ENCODE data around the gene XIRP1. TPM values are rescaled to one million over a fixed set of nuclear protein-coding genes. Genes with fewer than 3 reads are reported as not detected.

The XIRP1 gene
- total RNA-seq, 6 experiments from 2014 or later: 0.05 to 0.43 (median 0.07) TPM; not detected in 1

DNA sequence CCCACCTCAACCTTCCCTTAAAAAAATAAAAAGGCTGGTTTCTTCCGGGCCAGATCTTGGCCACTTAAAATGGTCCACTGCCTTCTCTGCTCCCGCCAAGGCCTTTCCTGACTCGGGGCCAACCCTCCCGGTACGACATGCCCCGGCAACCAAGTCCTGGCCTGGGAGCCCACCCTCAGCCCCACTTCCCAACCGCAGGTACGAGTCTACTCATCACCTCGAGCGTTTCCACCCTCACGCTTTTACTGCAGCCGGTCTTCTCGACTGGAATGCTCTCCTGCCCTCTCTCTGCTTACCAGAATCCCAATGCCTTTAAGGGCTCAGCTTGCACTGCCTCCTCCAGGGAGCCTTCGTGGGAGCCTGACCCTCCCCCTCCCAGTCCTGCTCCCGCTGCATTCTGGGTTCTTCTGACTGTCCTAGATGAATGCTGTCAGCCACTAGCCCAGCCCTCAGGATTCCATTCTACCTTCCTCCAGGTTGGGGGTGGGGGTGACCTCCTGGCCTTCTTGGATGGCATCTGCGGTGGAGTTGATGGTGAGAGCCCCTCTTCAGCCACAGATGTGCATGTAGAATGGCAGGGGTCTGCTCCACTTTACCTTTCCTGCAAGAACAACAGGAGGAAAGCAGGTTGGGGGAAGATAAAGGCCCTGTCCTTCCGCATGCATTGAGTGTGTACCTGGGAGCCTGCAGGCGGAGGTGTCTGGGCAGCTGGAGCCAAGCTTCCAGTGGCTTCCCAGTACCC lies 37.9 kb downstream of the XIRP1 start:
- Histone ChIP-seq H3K9me3 (no peaks in the 10 kb centered on the region), H3K27me3 (no peaks in the 10 kb centered on the region), H3K36me3 (no peaks in the 10 kb centered on the region), H3K4me1 (peaks cover 0 to 42% (median 14%) of the 10 kb centered on the region in 4 donors), H3K4me3 (peak overlapping the region; percentile 35 to 70 (median 48)), H3K27ac (peak overlapping the region; percentile 90 to 99 (median 92))
- intact Hi-C loops (cut with DNase I): no loop called here
- TF ChIP-seq, protein P1, sequence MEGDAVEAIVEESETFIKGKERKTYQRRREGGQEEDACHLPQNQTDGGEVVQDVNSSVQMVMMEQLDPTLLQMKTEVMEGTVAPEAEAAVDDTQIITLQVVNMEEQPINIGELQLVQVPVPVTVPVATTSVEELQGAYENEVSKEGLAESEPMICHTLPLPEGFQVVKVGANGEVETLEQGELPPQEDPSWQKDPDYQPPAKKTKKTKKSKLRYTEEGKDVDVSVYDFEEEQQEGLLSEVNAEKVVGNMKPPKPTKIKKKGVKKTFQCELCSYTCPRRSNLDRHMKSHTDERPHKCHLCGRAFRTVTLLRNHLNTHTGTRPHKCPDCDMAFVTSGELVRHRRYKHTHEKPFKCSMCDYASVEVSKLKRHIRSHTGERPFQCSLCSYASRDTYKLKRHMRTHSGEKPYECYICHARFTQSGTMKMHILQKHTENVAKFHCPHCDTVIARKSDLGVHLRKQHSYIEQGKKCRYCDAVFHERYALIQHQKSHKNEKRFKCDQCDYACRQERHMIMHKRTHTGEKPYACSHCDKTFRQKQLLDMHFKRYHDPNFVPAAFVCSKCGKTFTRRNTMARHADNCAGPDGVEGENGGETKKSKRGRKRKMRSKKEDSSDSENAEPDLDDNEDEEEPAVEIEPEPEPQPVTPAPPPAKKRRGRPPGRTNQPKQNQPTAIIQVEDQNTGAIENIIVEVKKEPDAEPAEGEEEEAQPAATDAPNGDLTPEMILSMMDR (IDR thresholded peaks at IDR 0.05): no peak
- TF ChIP-seq POLR2A (IDR thresholded peaks at IDR 0.05): no peak
- 34% methylated on average over 14 of the region's 18 CpGs for WGBS (ENCODE audit: insufficient coverage, low coverage, low lambda C conversion rate, missing lambda C conversion rate)
- ATAC-seq (peak in 2 of 4 donors; percentile 1 to 5), DNase-seq (no peak)

DNA sequence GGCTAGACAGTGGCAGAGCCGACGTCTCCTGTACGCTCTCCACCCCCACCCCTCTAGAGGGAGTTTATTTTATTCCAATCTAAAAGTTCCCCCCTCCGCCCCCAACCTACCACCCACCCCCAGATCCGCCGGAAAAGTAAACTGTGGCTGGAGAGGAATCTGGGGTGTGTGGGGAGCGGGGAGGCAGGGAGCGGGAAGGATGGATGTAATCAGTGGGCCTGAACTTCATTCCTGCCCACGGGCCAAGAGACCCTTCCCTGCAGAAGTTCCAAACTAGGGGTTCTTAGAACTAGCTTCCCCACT lies 38.5 kb downstream of the XIRP1 start:
- H3K27me3 ChIP-seq: no peaks in the 10 kb centered on the region
- H3K4me1 ChIP-seq: peaks cover 0 to 42% (median 13%) of the 10 kb centered on the region in 4 donors
- no peaks in the 10 kb centered on the region for H3K36me3 ChIP-seq
- H3K4me3 ChIP-seq: peak overlapping the region; percentile 35 to 70 (median 48)
- DNase-seq (no peak), ATAC-seq (no peak)
- no CpG with 5 or more reads among the region's 9 CpGs for WGBS (ENCODE audit: insufficient coverage, low coverage, low lambda C conversion rate, missing lambda C conversion rate)
- peak overlapping the region; percentile 90 to 99 (median 92) for H3K27ac ChIP-seq
- intact Hi-C loops (cut with DNase I): no loop called here
- no peaks in the 10 kb centered on the region for H3K9me3 ChIP-seq
- TF ChIP-seq, protein P1 (IDR thresholded peaks at IDR 0.05): no peak
- TF ChIP-seq POLR2A (IDR thresholded peaks at IDR 0.05): no peak

DNA sequence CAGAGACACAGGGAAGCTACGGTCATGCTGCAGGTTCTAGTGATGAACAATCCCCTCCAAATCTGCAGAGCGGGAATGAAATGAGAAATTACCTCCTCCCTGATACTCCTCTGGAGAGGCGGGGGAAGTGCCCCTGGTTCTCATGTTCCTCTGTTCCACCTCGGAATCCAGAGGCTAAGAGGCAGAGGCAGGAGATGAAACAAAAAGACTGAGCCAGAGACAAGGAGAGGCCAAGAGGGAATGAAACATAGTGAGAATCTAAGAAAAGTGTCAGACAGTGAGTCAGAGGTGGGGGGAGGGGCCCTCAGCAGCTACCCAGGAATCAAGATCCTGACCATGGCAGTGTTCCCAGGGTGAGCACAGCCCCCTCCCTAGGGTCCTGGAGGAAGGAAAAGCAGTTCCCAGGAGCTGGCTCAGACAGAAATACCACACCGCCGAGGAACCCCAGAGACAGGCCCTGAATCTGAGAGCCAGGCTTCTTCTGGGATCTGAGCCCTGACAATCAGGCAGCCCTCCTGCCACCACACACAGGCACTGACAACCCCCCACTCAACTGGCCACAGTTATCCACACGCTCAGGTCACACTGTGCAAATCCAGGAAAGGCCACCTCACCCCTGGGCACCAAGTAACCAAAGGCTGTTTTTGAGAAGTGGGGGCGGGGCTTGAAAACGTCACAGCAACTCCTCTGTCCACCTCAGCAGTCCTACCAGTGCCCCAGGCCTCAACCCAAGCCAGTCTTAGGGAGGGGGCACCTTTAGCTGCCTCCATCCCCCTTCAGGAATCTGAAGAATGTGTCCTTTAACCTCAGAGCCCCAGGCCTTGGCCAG lies 41.4 kb downstream of the XIRP1 start:
- TF ChIP-seq, protein P1 (IDR thresholded peaks at IDR 0.05): no peak
- TF ChIP-seq POLR2A (IDR thresholded peaks at IDR 0.05): peak; percentile 45
- intact Hi-C loops (cut with DNase I): no loop called here
- peak overlapping the region; percentile 98 to 100 (median 99) for H3K27ac ChIP-seq
- H3K4me3 ChIP-seq: peak overlapping the region; percentile 70 to 89 (median 82)
- no peaks in the 10 kb centered on the region for H3K27me3 ChIP-seq
- H3K9me3 ChIP-seq: no peaks in the 10 kb centered on the region
- peaks cover 0 to 67% (median 24%) of the 10 kb centered on the region in 4 donors for H3K4me1 ChIP-seq
- peaks cover 0 to 5% (median 2%) of the 10 kb centered on the region in 4 donors for H3K36me3 ChIP-seq
- DNase-seq: peak; percentile 72 to 83 (median 74)
- WGBS (ENCODE audit: insufficient coverage, low coverage, low lambda C conversion rate, missing lambda C conversion rate): 33% methylated on average over 2 of the region's 9 CpGs
- peak in 3 of 4 donors; percentile 1 to 5 (median 1) for ATAC-seq

DNA sequence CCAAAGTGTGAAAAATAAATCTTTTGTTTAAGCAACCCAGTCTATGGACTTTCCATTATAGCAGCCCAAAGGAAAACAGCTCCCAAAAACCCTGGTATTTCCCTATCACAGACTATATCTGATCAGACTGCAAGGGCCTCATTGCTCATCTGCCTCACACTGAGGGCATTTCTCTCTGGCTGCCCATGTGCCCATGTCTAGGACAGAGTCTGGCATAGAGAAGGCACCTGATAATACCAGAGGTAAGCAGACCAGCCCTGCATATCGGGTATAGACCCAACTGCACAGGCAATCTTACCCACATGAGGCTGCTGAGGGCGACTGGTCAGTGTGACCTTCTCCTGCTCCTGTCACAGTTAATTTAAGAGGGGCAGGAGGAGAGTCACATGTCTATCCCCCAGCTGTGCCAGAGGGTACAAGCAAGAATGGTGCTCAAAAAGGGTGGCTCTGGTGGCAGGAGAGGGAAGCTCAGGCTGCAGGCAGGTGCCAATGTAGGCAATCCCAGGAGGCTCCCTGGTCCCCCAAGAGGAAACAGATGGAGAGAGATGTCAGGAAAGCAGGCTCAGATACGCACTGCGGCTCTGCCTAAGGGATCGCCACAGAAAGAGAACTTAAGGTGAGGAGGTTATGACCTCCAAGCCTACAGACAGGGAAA lies 42.1 kb downstream of the XIRP1 start:
- TF ChIP-seq POLR2A (IDR thresholded peaks at IDR 0.05): no peak
- TF ChIP-seq, protein P1 (IDR thresholded peaks at IDR 0.05): no peak
- Histone ChIP-seq H3K27ac (peak overlapping the region; percentile 98 to 100 (median 99)), H3K4me1 (peaks cover 0 to 68% (median 27%) of the 10 kb centered on the region in 4 donors), H3K4me3 (peak overlapping the region in 2 of 3 donors; percentile 3 to 82), H3K9me3 (no peaks in the 10 kb centered on the region), H3K36me3 (peaks cover 0 to 13% (median 8%) of the 10 kb centered on the region in 4 donors), H3K27me3 (no peaks in the 10 kb centered on the region)
- intact Hi-C loops (cut with DNase I): no loop called here
- DNase-seq: no peak
- no peak for ATAC-seq
- 33% methylated on average over 5 of the region's 5 CpGs for WGBS (ENCODE audit: insufficient coverage, low coverage, low lambda C conversion rate, missing lambda C conversion rate)
